ENCODE results near the gene CPT2.

- TF ChIP-seq POLR2A (IDR thresholded peaks at IDR 0.05; ENCODE audit: low read depth, low read length) (no peak), TAF1 (IDR thresholded peaks at IDR 0.05; ENCODE audit: low read depth, low read length) (no peak), POLR2AphosphoS5 (IDR thresholded peaks at IDR 0.05; ENCODE audit: low read depth, low read length) (no peak), POU2F2 (IDR thresholded peaks at IDR 0.05; ENCODE audit: low read depth, low read length) (no peak), SPI1 (IDR thresholded peaks at IDR 0.05; ENCODE audit: low read depth, low read length) (no peak)
These were observed 10.2 kb downstream of the CPT2 start for GRCh38 chr1:53206735-53207379.

Measured in GM12891 (cell line).